ENCODE measurements around the gene LSP1.

Gene LSP1

GRCh38 chr11:1820463-1821325, 32.2 kb upstream of the LSP1 start:
- TF ChIP-seq ZNF8 (CRISPR knock-in tag; IDR thresholded peaks at IDR 0.05) (no peak), BACH2 (CRISPR knock-in tag; IDR thresholded peaks at IDR 0.05; ENCODE audit: borderline replicate concordance) (no peak)
- TF ChIP-seq, protein P1, sequence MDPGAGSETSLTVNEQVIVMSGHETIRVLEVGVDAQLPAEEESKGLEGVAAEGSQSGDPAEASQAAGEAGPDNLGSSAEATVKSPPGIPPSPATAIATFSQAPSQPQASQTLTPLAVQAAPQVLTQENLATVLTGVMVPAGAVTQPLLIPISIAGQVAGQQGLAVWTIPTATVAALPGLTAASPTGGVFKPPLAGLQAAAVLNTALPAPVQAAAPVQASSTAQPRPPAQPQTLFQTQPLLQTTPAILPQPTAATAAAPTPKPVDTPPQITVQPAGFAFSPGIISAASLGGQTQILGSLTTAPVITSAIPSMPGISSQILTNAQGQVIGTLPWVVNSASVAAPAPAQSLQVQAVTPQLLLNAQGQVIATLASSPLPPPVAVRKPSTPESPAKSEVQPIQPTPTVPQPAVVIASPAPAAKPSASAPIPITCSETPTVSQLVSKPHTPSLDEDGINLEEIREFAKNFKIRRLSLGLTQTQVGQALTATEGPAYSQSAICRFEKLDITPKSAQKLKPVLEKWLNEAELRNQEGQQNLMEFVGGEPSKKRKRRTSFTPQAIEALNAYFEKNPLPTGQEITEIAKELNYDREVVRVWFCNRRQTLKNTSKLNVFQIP (CRISPR knock-in tag; IDR thresholded peaks at IDR 0.05; ENCODE audit: borderline replicate concordance, low read depth) = no peak
- ATAC-seq = no peak

GRCh38 chr11:1821562-1821961, 31.3 kb upstream of the LSP1 start:
- no peak for ATAC-seq
- TF ChIP-seq RARB (CRISPR knock-in tag; IDR thresholded peaks at IDR 0.05) (no peak), ZNF70 (CRISPR knock-in tag; IDR thresholded peaks at IDR 0.05) (no peak), ISL1 (CRISPR knock-in tag; IDR thresholded peaks at IDR 0.05) (no peak), ZFP3 (CRISPR knock-in tag; IDR thresholded peaks at IDR 0.05) (no peak), ZFP30 (CRISPR knock-in tag; IDR thresholded peaks at IDR 0.05) (no peak), TOX (CRISPR knock-in tag; IDR thresholded peaks at IDR 0.05; ENCODE audit: borderline replicate concordance) (no peak)
- TF ChIP-seq, protein P2, sequence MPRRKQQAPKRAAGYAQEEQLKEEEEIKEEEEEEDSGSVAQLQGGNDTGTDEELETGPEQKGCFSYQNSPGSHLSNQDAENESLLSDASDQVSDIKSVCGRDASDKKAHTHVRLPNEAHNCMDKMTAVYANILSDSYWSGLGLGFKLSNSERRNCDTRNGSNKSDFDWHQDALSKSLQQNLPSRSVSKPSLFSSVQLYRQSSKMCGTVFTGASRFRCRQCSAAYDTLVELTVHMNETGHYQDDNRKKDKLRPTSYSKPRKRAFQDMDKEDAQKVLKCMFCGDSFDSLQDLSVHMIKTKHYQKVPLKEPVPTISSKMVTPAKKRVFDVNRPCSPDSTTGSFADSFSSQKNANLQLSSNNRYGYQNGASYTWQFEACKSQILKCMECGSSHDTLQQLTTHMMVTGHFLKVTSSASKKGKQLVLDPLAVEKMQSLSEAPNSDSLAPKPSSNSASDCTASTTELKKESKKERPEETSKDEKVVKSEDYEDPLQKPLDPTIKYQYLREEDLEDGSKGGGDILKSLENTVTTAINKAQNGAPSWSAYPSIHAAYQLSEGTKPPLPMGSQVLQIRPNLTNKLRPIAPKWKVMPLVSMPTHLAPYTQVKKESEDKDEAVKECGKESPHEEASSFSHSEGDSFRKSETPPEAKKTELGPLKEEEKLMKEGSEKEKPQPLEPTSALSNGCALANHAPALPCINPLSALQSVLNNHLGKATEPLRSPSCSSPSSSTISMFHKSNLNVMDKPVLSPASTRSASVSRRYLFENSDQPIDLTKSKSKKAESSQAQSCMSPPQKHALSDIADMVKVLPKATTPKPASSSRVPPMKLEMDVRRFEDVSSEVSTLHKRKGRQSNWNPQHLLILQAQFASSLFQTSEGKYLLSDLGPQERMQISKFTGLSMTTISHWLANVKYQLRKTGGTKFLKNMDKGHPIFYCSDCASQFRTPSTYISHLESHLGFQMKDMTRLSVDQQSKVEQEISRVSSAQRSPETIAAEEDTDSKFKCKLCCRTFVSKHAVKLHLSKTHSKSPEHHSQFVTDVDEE (CRISPR knock-in tag; IDR thresholded peaks at IDR 0.05) = no peak
- TF ChIP-seq, protein P3, sequence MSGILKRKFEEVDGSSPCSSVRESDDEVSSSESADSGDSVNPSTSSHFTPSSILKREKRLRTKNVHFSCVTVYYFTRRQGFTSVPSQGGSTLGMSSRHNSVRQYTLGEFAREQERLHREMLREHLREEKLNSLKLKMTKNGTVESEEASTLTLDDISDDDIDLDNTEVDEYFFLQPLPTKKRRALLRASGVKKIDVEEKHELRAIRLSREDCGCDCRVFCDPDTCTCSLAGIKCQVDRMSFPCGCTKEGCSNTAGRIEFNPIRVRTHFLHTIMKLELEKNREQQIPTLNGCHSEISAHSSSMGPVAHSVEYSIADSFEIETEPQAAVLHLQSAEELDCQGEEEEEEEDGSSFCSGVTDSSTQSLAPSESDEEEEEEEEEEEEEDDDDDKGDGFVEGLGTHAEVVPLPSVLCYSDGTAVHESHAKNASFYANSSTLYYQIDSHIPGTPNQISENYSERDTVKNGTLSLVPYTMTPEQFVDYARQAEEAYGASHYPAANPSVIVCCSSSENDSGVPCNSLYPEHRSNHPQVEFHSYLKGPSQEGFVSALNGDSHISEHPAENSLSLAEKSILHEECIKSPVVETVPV (CRISPR knock-in tag; IDR thresholded peaks at IDR 0.05) = no peak

- ATAC-seq = no peak
- TF ChIP-seq ARNTL (CRISPR knock-in tag; IDR thresholded peaks at IDR 0.05; ENCODE audit: borderline replicate concordance, low read depth) (no peak), GLIS3 (CRISPR knock-in tag; IDR thresholded peaks at IDR 0.05) (no peak), BACH2 (CRISPR knock-in tag; IDR thresholded peaks at IDR 0.05; ENCODE audit: borderline replicate concordance) (no peak)
- TF ChIP-seq, protein P1 (CRISPR knock-in tag; IDR thresholded peaks at IDR 0.05; ENCODE audit: borderline replicate concordance, low read depth) = no peak
Measured at GRCh38 chr11:1822648-1823375, 30.1 kb upstream of the LSP1 start.

- TF ChIP-seq ZNF8 (CRISPR knock-in tag; IDR thresholded peaks at IDR 0.05) (no peak), ZFP30 (CRISPR knock-in tag; IDR thresholded peaks at IDR 0.05) (no peak), CSDC2 (CRISPR knock-in tag; IDR thresholded peaks at IDR 0.05) (no peak)
- TF ChIP-seq, protein P2 (CRISPR knock-in tag; IDR thresholded peaks at IDR 0.05) = no peak
- ATAC-seq = no peak
Measured at GRCh38 chr11:1823376-1824220, 29.3 kb upstream of the LSP1 start.

Measured in SK-N-SH treated with all-trans-retinoic acid at 6 μM for 48 hours (cell line).